Trophoblast cell (in vitro differentiated cells and primary cell): Measurements from ENCODE around the gene ADCY3.

Source experiments
- DNase-seq, 2 donors: peaks; one replicate each; pipeline ENCODE4 v3.0.0-alpha.2; 2016
- H2AFZ ChIP-seq: 2 replicates; pipeline ENCODE4 v1.6.1; 2013; ENCODE audit warnings: low read length, moderate library complexity, mild to moderate bottlenecking; ENCODE audit not compliant: insufficient read depth, poor library complexity
- H2AK5ac ChIP-seq: 2 replicates; pipeline ENCODE4 v1.6.1; 2013; ENCODE audit warnings: mild to moderate bottlenecking, low read length
- H2BK120ac ChIP-seq: 2 replicates; pipeline ENCODE4 v1.6.1; 2013; ENCODE audit warnings: low read length, mild to moderate bottlenecking, moderate library complexity; ENCODE audit not compliant: insufficient read depth, poor library complexity
- H2BK12ac ChIP-seq: 2 replicates; pipeline ENCODE4 v1.6.1; 2013; ENCODE audit warnings: mild to moderate bottlenecking, low read length, moderate library complexity
- H2BK5ac ChIP-seq: 2 replicates; pipeline ENCODE4 v1.6.1; 2013; ENCODE audit warnings: low read length, low read depth, moderate library complexity, mild to moderate bottlenecking; ENCODE audit not compliant: poor library complexity
- H3K14ac ChIP-seq: 2 replicates; pipeline ENCODE4 v1.6.1; 2013; ENCODE audit warnings: mild to moderate bottlenecking, low read length
- H3K18ac ChIP-seq: 2 replicates; pipeline ENCODE4 v1.6.1; 2013; ENCODE audit warnings: mild to moderate bottlenecking, low read length
- H3K23ac ChIP-seq: 2 replicates; pipeline ENCODE4 v1.6.1; 2013; ENCODE audit warnings: low read length
- H3K27ac ChIP-seq: 2 replicates; pipeline ENCODE4 v1.5.1; 2013; ENCODE audit warnings: low read depth, mild to moderate bottlenecking, inconsistent platforms, low read length, moderate library complexity
- H3K27me3 ChIP-seq: 2 replicates; pipeline ENCODE4 v1.6.1; 2013; ENCODE audit warnings: inconsistent platforms, mild to moderate bottlenecking, low read length, moderate library complexity; ENCODE audit not compliant: insufficient read depth
- H3K36me3 ChIP-seq, 2 experiments: 1 replicate in 1 of 2; 2 replicates in 1 of 2; pipeline ENCODE4 v1.6.1; 2013; ENCODE audit warnings: low read length in 2 of 2, mild to moderate bottlenecking in 2 of 2, moderate library complexity in 1 of 2; ENCODE audit not compliant: insufficient read depth in 2 of 2, control insufficient read depth in 1 of 2
- H3K4ac ChIP-seq: 2 replicates; pipeline ENCODE4 v1.6.1; 2013; ENCODE audit warnings: low read depth, mild to moderate bottlenecking, low read length, moderate library complexity
- H3K4me1 ChIP-seq, 2 experiments: 1 replicate in 1 of 2; 2 replicates in 1 of 2; pipeline ENCODE4 v1.6.1; 2013; ENCODE audit warnings: low read length in 2 of 2, mild to moderate bottlenecking in 2 of 2, moderate library complexity in 1 of 2; ENCODE audit not compliant: insufficient read depth in 2 of 2, control insufficient read depth in 1 of 2
- H3K4me2 ChIP-seq: 2 replicates; pipeline ENCODE4 v1.6.1; 2013; ENCODE audit warnings: inconsistent platforms, mild to moderate bottlenecking, low read length, moderate library complexity
- H3K4me3 ChIP-seq: 2 replicates; pipeline ENCODE4 v1.5.1; 2013; ENCODE audit warnings: mild to moderate bottlenecking, low read depth, low read length, inconsistent platforms
- H3K79me1 ChIP-seq: one replicate; pipeline ENCODE4 v1.6.1; 2013; ENCODE audit warnings: low read length
- H3K79me2 ChIP-seq: 2 replicates; pipeline ENCODE4 v1.6.1; 2013; ENCODE audit warnings: low read length, mild to moderate bottlenecking; ENCODE audit not compliant: control insufficient read depth, insufficient read depth, poor library complexity
- H3K9ac ChIP-seq: 2 replicates; pipeline ENCODE4 v1.6.1; 2013; ENCODE audit warnings: mild to moderate bottlenecking, low read length
- H3K9me3 ChIP-seq: 2 replicates; pipeline ENCODE4 v1.6.1; 2013; ENCODE audit warnings: low read depth, mild to moderate bottlenecking, control low read depth, inconsistent platforms, low read length; ENCODE audit not compliant: insufficient read depth
- H4K12ac ChIP-seq: 2 replicates; pipeline ENCODE4 v1.6.1; 2013; ENCODE audit warnings: low read depth, mild to moderate bottlenecking, low read length, moderate library complexity
- H4K8ac ChIP-seq: 2 replicates; pipeline ENCODE4 v1.6.1; 2013; ENCODE audit warnings: low read depth, mild to moderate bottlenecking, low read length, moderate library complexity
- H4K91ac ChIP-seq: one replicate; pipeline ENCODE4 v1.6.1; 2013; ENCODE audit warnings: low read depth, mild to moderate bottlenecking, low read length, moderate library complexity
- WGBS: extraction: QIAGEN DNeasy Blood & Tissue Kit; methylation state at CpG from one replicate; pipeline ENCODE4 v1.1.7; 2013; ENCODE audit warnings: missing lambda C conversion rate; ENCODE audit not compliant: insufficient read length, insufficient coverage; ENCODE audit errors: extremely low coverage; 5-methylcytosine and 5-hydroxymethylcytosine counted together

Gene ADCY3

DNA sequence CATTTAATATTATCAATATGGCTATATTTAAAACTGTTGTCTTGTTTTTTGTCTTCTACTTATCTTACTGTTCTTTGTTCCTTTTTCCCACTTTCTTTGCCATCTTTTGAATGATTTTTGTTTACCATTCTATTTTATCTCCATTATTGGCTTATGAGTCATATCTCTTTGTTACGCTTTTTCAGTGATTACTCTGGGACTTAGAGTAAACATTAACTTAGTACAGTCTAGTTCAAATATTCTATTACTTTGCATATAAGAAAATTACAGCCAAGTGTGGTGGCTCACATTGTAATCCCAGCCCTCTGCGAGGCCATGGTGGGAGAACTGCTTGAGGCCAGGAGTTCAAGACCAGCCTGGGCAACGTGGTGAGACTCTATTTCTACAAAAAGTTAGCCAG lies 26.1 kb downstream of the ADCY3 start:
- WGBS: no CpG with 5 or more reads among the region's 3 CpGs
- H2AK5ac ChIP-seq: no peak overlapping the region
- DNase-seq: no peak

DNA sequence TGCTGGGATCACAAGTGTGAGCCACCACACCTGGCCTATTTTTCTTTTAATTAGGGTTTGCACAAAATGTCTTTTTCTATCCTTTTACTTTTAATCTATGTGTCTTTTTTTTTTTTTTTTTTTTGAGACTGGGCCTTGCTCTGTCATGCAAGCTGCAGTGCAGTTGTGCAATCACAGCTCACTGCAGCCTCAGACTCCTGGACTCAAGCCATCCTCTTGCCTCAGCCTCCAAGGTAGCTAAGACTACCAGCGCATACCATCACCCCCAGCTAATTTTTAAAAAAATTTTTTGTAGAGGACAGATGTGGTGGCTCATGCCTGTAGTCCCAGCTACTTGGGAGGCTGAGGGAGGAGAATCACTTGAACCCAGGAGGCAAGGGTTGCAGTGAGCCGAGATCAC lies 27.1 kb downstream of the ADCY3 start:
- H3K27me3 ChIP-seq: no peaks in the 10 kb centered on the region
- no peak overlapping the region for H3K27ac ChIP-seq
- no peak overlapping the region for H4K12ac ChIP-seq
- H3K18ac ChIP-seq: no peak overlapping the region
- no peak overlapping the region for H3K9ac ChIP-seq
- no peaks in the 10 kb centered on the region for H3K79me1 ChIP-seq
- no peak overlapping the region for H2AK5ac ChIP-seq
- no peak overlapping the region for H4K8ac ChIP-seq
- no peak overlapping the region for H2BK120ac ChIP-seq
- H3K36me3 ChIP-seq: no peaks in the 10 kb centered on the region
- no peak overlapping the region for H3K23ac ChIP-seq
- no peak overlapping the region for H2BK5ac ChIP-seq
- no peaks in the 10 kb centered on the region for H3K79me2 ChIP-seq
- DNase-seq: peak; percentile 79 to 86
- no peak overlapping the region for H2BK12ac ChIP-seq
- H2AFZ ChIP-seq: no peak overlapping the region
- no CpG with 5 or more reads among the region's 2 CpGs for WGBS
- H3K4me2 ChIP-seq: no peak overlapping the region
- no peak overlapping the region for H4K91ac ChIP-seq
- no peaks in the 10 kb centered on the region for H3K4me1 ChIP-seq
- H3K4ac ChIP-seq: no peak overlapping the region
- H3K14ac ChIP-seq: no peak overlapping the region
- H3K9me3 ChIP-seq: peaks cover 6% of the 10 kb centered on the region
- H3K4me3 ChIP-seq: no peak overlapping the region

More for the DNA sequence above, 26.1 kb downstream of the ADCY3 start:
- no peak overlapping the region for H3K4me2 ChIP-seq
- H3K4ac ChIP-seq: no peak overlapping the region
- H2BK12ac ChIP-seq: no peak overlapping the region
- no peak overlapping the region for H2AFZ ChIP-seq
- no peak overlapping the region for H3K18ac ChIP-seq
- H3K27ac ChIP-seq: no peak overlapping the region
- no peaks in the 10 kb centered on the region for H3K79me2 ChIP-seq
- no peak overlapping the region for H3K14ac ChIP-seq
- H4K91ac ChIP-seq: no peak overlapping the region
- H3K36me3 ChIP-seq: no peaks in the 10 kb centered on the region
- H4K12ac ChIP-seq: no peak overlapping the region
- H2BK5ac ChIP-seq: no peak overlapping the region
- H3K4me1 ChIP-seq: no peaks in the 10 kb centered on the region
- H3K4me3 ChIP-seq: no peak overlapping the region
- H3K9ac ChIP-seq: no peak overlapping the region
- no peaks in the 10 kb centered on the region for H3K27me3 ChIP-seq
- no peaks in the 10 kb centered on the region for H3K79me1 ChIP-seq
- peaks cover 6% of the 10 kb centered on the region for H3K9me3 ChIP-seq
- H3K23ac ChIP-seq: no peak overlapping the region
- H4K8ac ChIP-seq: no peak overlapping the region
- H2BK120ac ChIP-seq: no peak overlapping the region

DNA sequence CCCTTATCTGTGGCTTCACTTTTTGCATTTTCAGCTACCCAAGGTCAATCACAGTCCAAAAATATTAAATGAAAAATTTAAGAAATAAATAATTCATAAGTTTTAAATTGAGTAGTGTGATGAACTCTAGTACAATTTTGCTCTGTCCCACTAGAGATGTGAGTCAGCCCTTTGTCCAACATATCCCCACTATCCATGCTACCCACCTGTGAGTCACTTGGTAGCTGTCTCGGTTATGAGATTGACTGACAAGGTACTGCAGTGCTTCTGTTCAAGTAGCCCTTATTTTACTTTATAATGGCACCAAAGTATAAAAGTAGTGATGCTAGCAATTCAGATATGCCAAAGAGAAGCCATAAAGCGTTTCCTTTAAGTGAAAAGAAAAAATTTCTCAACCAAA lies 28.8 kb downstream of the ADCY3 start:
- Histone ChIP-seq H3K4me3 (no peak overlapping the region), H3K4me1 (no peaks in the 10 kb centered on the region), H2AK5ac (no peak overlapping the region), H3K9me3 (peaks cover 6% of the 10 kb centered on the region), H4K91ac (no peak overlapping the region), H4K8ac (no peak overlapping the region), H3K36me3 (no peaks in the 10 kb centered on the region), H2AFZ (no peak overlapping the region), H2BK120ac (no peak overlapping the region), H2BK12ac (no peak overlapping the region), H3K27ac (no peak overlapping the region), H3K14ac (no peak overlapping the region), H3K4me2 (no peak overlapping the region), H2BK5ac (no peak overlapping the region), H3K4ac (no peak overlapping the region), H3K27me3 (no peaks in the 10 kb centered on the region), H3K9ac (no peak overlapping the region), H3K79me1 (no peaks in the 10 kb centered on the region), H3K18ac (no peak overlapping the region), H3K23ac (no peak overlapping the region), H3K79me2 (no peaks in the 10 kb centered on the region), H4K12ac (no peak overlapping the region)
- no CpG with 5 or more reads among the region's 2 CpGs for WGBS
- DNase-seq: peak; percentile 25 to 68

DNA sequence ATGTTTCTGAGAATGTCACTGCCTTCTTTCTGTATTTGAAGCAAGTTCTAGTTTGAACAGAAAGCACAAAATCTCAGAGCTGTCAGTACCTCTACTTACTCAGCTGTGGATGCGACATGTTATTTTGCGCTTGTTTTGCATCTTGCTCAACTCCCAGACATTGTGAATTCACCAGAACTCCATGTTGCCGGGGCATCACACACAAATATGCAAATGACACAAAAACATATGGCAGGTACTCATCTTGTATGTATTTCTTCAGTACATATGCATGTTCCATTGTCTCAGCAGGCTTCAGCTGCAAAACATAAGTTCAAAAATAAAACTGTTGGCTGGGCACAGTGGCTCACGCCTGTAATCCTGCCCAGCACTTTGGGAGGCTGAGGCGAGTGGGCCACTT lies 30.8 kb downstream of the ADCY3 start:
- no peak overlapping the region for H4K12ac ChIP-seq
- H3K18ac ChIP-seq: no peak overlapping the region
- H3K4me1 ChIP-seq: no peaks in the 10 kb centered on the region
- peaks cover 2% of the 10 kb centered on the region for H3K9me3 ChIP-seq
- no peak overlapping the region for H3K4ac ChIP-seq
- no peak overlapping the region for H3K9ac ChIP-seq
- H2AFZ ChIP-seq: no peak overlapping the region
- H3K23ac ChIP-seq: no peak overlapping the region
- H2BK12ac ChIP-seq: no peak overlapping the region
- no peak overlapping the region for H4K8ac ChIP-seq
- no peak overlapping the region for H2BK5ac ChIP-seq
- H3K79me1 ChIP-seq: no peaks in the 10 kb centered on the region
- DNase-seq: no peak
- H3K36me3 ChIP-seq: no peaks in the 10 kb centered on the region
- no peak overlapping the region for H3K4me3 ChIP-seq
- H2BK120ac ChIP-seq: no peak overlapping the region
- H3K14ac ChIP-seq: no peak overlapping the region
- H3K27me3 ChIP-seq: no peaks in the 10 kb centered on the region
- WGBS: no CpG with 5 or more reads among the region's 5 CpGs
- H2AK5ac ChIP-seq: no peak overlapping the region
- no peaks in the 10 kb centered on the region for H3K79me2 ChIP-seq
- H4K91ac ChIP-seq: no peak overlapping the region
- no peak overlapping the region for H3K27ac ChIP-seq
- no peak overlapping the region for H3K4me2 ChIP-seq
